Activated CD4-positive, CD25-positive, alpha-beta regulatory T cell treated with anti-CD3 and anti-CD28 coated beads, Interleukin-2, amount 50 U/mL, for 72 hours (primary cell): Measurements from ENCODE around the gene CCDC158.

ENCODE experiments used
- DNase-seq: peaks from one replicate; pipeline ENCODE4 v3.0.0; 2021

Gene CCDC158

GRCh38 chr4:76276813-76277212, 144.1 kb downstream of the CCDC158 start:
- no peak for DNase-seq

GRCh38 chr4:76275486-76276124, 145.3 kb downstream of the CCDC158 start:
- no peak for DNase-seq

DNA sequence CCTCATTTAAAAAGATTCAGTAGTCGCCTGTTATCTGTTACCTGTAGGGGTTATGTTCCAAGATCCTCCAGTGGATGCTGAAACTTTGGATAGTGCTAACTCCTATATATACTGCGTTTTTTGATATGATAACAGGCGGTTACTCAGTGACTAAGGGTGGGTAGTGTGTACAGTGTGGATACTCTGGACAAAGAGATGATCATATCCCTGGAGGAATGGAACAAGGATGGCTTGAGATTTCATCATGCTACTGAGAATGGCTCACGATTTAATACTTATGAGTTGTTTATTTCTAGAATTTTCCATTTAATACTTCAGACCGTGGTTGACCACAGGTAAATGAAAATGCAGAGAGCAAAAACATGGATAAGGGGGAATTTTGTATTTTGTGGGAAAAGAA, 147.9 kb downstream of the CCDC158 start:
- no peak for DNase-seq

GRCh38 chr4:76272582-76272981, 148.4 kb downstream of the CCDC158 start:
- DNase-seq = no peak

GRCh38 chr4:76272073-76272472, 148.9 kb downstream of the CCDC158 start:
- no peak for DNase-seq

DNA sequence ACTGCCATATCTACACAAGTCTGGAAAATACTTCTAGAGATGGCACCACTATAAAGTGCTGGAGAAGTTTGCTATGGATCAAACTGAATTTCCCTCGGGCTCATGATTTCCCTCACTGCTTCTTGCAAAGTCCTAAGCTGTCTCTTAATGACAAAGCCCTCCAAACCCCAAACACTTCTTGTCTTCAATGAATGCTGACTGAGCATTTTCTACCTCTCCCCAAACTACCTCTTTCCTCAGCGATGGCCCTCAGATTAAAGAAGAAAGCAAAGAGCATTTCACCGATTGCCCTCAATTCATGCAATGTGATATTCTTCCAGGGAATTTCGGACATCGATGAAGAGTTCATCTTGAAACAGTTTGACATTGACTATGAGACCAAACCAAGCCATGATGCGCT, 149.7 kb downstream of the CCDC158 start:
- no peak for DNase-seq

- DNase-seq = no peak
Measured at GRCh38 chr4:76270244-76271175, 150.4 kb downstream of the CCDC158 start.

- no peak for DNase-seq
Measured at GRCh38 chr4:76267811-76268210, 153.1 kb downstream of the CCDC158 start.

DNA sequence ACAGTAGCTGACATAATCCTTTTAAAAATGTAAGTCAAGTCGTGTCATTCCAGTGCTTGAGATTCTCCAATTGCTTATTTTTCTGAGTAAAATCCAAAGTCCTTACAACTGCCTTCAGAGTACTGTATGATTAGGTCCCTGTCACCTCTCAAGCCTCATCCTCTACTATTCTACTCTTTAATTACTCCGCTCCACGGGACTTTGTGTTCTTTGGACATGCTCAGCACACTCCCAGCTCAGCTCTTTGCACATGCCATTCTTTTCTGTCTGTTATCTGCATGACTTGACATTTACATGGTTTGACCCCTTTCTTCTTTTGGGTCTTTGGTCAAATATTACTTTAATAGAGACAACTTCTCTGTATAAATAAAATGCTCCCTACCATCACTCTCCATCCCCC, 154.3 kb downstream of the CCDC158 start:
- no peak for DNase-seq

DNA sequence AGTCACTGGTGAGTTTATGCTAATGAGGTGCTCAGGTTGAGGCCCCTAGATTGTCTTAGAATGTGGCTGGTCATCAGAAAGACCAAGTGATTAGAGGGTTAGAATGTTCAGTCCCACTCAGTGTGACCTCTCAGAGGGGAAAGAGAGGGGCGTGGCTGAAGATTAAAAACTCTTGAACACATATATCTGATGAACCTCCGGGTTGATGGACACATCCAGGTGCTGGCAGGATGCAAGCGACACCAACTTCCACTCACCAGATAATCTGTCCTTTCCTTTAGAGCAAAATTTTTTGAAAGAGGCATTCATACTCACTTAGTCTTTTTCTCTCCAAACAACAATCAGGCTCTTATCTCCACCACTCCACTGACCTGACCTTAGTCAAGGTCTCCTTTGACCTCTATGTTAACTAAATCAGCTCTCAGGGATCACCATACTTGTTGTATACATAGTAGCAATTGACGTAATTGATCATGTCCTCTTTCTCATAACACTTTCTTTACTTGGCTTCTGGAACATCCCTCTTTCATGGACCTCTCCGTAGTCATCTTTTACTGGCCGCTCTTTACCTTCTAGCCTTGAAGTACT, 155.2 kb downstream of the CCDC158 start:
- no peak for DNase-seq
